Fibroblast of mammary gland (primary cell): ENCODE measurements around the gene CEP63.
"Not testable (repeated sequence)": the region's sequence is repeated elsewhere in the genome, so short reads cannot be mapped to it uniquely, and the experiment has no call there.

Experiments used
- DNase-seq: peaks from one replicate; pipeline ENCODE4 v3.0.0-alpha.2; 2010; ENCODE audit warnings: low read depth
- H3K4me3 ChIP-seq: 2 replicates; pipeline ENCODE4 v1.5.1; 2011; ENCODE audit warnings: low read depth, mild to moderate bottlenecking, low read length, moderate library complexity; ENCODE audit not compliant: control insufficient read depth
- TF ChIP-seq, protein P1 (sequence below): conservative IDR thresholded peaks from 2 replicates; pipeline ENCODE4 v1.5.1; 2011; ENCODE audit warnings: low read depth, low read length, inconsistent platforms; ENCODE audit not compliant: control insufficient read depth, insufficient read depth

Gene CEP63

DNA sequence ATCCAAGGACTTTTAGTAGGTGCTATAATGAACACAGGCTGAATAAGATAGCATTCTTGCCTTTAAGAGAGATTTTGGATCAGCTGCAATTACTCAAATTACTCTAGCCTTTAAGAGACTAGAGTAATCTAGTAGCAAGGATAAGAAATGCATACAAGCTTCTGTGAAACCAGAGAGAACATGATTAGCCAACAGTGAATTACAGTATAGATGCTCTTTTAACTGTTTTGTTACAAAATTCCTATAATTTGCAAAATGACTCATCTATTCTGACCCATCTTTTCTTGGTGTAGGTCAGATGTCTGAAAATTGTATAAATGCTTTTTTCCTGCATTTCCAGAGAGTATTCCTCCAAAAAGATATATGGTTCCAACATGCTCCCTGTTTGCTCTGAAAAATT lies 66.9 kb downstream of the CEP63 start:
- TF ChIP-seq, protein P1, sequence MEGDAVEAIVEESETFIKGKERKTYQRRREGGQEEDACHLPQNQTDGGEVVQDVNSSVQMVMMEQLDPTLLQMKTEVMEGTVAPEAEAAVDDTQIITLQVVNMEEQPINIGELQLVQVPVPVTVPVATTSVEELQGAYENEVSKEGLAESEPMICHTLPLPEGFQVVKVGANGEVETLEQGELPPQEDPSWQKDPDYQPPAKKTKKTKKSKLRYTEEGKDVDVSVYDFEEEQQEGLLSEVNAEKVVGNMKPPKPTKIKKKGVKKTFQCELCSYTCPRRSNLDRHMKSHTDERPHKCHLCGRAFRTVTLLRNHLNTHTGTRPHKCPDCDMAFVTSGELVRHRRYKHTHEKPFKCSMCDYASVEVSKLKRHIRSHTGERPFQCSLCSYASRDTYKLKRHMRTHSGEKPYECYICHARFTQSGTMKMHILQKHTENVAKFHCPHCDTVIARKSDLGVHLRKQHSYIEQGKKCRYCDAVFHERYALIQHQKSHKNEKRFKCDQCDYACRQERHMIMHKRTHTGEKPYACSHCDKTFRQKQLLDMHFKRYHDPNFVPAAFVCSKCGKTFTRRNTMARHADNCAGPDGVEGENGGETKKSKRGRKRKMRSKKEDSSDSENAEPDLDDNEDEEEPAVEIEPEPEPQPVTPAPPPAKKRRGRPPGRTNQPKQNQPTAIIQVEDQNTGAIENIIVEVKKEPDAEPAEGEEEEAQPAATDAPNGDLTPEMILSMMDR = no peak
- no peak overlapping the region for H3K4me3 ChIP-seq
- peak; percentile 32 for DNase-seq

DNA sequence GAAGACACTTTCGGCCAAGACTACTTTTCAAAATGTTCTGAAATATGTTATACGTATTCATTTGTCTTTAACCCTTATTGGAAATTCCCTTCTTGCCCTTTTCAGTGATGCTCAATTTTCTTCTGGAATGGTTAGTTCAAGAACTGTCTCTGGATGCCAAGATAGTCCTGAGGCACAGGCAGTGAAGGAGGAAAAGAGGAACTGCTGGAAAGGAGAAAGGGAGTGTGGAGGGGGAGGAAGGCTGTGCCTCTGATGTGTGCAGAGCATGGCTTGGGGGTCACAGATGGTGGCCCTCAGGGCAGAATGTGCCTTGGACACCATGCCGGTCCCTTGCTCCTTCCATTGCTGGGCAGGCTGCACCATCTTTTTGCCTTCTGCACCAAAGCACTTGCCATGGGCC lies 73.7 kb downstream of the CEP63 start:
- DNase-seq = no peak
- H3K4me3 ChIP-seq = no peak overlapping the region
- TF ChIP-seq, protein P1 = no peak

- no peak overlapping the region for H3K4me3 ChIP-seq
- TF ChIP-seq, protein P1 = no peak
- DNase-seq = no peak
Observed at GRCh38 chr3:134562055-134562454, 76.2 kb downstream of the CEP63 start.

DNA sequence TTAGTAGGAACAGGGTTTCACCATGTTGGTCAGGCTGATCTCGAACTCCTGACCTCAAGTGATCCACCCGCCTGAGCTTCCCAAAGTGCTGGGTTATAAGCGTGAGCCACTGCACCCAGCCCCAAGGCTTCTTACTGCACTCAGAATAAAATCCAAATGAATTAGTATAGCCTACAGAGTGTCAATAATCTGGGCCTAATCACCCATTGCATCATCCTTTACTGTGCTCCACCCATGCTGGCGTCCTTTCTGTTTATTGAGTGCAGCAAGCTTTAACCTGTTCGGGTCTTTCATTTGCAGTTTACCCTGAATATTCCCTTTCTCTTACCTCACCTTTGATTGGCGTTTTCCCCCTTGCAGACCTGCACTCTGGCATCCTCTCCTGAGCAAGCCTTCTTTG lies 77.7 kb downstream of the CEP63 start:
- H3K4me3 ChIP-seq = no peak overlapping the region
- DNase-seq = no peak
- TF ChIP-seq, protein P1 = no peak

- H3K4me3 ChIP-seq = no peak overlapping the region
- TF ChIP-seq, protein P1 = no peak
- no peak for DNase-seq
Observed at GRCh38 chr3:134564991-134565390, 79.1 kb downstream of the CEP63 start.

- TF ChIP-seq, protein P1 = no peak
- no peak overlapping the region for H3K4me3 ChIP-seq
- no peak for DNase-seq
Observed at GRCh38 chr3:134567605-134568004, 81.7 kb downstream of the CEP63 start.

DNA sequence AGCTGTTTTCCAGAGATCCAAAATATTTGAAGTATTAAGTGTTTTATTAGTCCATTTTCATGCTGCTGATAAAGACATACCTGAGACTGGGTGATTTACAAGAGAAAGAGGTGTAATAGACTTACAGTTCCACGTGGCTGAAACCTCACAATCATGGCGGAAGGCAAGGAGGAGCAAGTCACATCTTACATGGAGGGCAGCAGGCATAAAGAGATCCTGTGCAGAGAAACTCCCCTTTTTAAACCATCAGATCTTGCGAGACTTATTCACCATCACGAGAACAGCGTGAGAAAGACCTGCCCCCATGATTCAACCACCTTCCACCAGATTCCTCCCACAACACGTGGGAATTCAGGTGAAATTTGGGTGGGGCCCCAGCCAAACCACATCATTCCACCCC lies 82.9 kb downstream of the CEP63 start:
- TF ChIP-seq, protein P1 = no peak
- DNase-seq = no peak
- no peak overlapping the region for H3K4me3 ChIP-seq

GRCh38 chr3:134569899-134570298 lies 84.0 kb downstream of the CEP63 start:
- DNase-seq, H3K4me3 ChIP-seq: not testable (repeated sequence)
